ENCODE results near the gene TRRAP.

Gene TRRAP

DNA sequence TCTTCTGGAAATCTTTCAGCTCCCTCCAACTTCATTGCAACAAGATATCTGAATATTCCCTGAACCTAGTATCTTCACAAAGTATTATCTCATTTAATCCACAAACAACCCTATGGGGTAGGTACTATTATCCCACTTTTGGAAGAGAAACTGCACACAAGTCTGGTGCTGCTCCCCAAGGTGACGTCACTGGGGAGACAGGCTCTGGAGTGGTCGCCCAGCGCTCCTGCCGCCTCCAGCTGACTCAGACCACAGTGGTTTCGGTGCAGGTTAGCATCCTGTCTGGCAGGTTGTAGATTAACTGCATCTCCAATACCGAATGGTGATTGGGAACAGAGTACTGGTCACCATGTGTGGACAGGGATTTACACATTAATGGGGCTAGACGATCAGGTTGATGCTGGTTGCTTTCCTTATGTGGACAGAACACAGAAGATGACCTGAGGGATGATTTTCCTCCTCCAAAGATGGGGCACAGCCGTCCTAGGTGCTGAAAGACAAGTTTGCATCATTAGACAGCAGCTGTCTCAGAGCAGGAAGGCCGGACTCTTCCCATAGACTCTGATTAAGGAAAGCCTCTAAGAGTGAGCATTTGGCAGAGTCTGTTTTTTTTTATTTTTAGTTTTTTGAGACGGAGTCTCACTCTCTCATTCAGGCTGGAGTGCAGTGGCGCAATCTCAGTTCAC, 128.6 kb downstream of the TRRAP start:
- DNase-seq (ENCODE audit: low read depth), result no peak

DNA sequence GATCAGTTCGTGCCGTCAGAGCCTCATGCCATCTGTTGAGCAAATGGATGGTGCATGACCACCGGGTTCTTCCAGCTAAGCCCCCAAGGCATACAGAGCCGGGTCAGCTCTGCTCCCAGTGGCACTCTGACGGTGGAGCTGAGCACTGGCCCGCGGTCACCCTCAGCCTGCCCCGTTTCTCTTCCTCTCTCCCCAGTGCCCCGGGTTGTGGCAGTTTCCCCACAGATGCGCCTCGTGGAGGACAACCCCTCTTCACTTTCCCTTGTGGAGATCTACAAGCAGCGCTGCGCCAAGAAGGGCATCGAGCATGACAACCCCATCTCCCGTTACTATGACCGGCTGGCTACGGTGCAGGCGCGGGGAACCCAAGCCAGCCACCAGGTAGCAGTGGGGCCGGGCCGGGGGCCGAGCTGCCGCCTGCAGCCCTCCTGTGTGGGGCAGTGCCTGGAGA, 129.9 kb downstream of the TRRAP start:
- no peak for DNase-seq (ENCODE audit: low read depth)

- no peak for DNase-seq (ENCODE audit: low read depth)
Measured at GRCh38 chr7:99008921-99009530, 130.7 kb downstream of the TRRAP start.

DNA sequence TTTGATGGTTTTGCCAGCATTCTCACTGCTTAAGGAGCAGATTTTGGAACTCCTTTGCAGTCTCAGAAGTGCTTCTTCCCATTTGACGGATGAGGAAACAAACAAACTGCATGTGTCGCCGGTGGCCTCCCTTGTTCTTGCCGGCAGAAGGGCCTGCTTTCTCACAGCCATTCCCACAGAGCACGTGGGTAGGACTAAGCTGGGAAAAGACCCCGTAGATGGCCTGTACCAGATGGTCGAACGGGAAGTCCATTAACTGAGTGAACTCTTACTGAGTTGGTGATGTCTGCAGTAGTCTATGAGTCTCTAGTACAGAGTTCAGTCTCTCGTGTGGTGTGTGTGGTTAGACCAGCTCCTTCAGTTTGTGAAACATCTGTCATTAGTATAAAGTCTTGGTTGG, 131.9 kb downstream of the TRRAP start:
- DNase-seq (ENCODE audit: low read depth), result no peak

DNA sequence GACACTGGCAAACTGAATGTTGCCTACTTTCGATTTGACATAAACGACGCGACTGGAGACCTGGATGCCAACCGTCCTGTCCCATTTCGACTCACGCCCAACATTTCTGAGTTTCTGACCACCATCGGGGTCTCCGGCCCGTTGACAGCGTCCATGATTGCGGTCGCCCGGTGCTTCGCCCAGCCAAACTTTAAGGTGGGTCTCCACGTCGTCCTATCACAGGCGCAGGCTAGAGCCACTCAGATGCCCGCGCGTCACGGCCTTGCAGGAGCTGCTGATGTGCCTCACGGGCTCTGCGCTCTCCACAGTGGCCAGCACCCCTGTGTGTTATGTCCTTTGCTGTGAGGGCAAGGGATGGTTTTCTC, 133.0 kb downstream of the TRRAP start:
- no peak for DNase-seq (ENCODE audit: low read depth)

DNA sequence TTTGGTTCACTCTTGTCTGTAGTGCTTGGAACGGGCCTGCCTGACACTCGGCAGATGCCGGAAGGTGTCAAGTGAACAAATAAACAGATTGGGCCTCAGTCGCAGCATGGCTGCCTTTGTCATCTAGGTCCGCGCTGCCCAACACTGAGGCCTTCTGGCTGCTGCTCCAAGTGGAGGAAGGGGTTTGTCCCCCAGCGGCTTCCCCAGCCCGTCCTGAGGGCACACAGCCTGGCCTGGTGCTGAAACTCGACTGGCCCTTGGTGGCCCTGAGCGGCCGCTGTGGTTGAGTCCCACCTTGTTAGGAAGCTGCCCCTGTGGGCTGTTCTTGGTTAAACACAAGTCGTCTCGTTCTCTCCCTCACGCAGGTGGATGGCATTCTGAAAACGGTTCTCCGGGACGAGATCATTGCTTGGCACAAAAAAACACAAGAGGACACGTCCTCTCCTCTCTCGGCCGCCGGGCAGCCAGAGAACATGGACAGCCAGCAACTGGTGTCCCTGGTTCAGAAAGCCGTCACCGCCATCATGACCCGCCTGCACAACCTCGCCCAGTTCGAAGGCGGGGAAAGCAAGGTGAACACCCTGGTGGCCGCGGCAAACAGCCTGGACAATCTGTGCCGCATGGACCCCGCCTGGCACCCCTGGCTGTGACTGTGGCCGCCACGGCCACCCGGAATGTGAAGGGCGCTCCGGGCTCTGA, 133.5 kb downstream of the TRRAP start:
- no peak for DNase-seq (ENCODE audit: low read depth)

- no peak for DNase-seq (ENCODE audit: low read depth)
Measured at GRCh38 chr7:99012722-99013121, 134.4 kb downstream of the TRRAP start.

GRCh38 chr7:99013266-99014112, 135.2 kb downstream of the TRRAP start:
- no peak for DNase-seq (ENCODE audit: low read depth)

GRCh38 chr7:99014113-99014985, 136.0 kb downstream of the TRRAP start:
- DNase-seq (ENCODE audit: low read depth), result no peak

DNA sequence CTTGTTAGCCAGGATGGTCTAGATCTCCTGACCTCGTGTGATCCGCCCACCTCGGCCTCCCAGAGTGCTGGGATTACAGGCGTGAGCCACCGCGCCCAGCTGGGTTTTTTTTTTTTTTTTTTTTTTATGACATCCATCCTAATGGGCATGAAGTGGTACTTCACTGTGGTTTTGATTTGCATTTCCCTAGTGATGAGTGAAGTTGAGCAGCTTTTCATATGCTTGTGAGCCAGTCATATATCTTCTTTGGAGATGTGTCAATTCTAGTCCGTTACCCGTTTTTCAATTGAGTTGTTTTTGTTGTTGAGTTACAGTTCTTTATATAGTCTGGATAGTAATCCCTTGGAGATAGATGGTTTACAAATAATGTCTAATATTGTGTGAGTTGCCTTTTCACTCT, 137.9 kb downstream of the TRRAP start:
- no peak for DNase-seq (ENCODE audit: low read depth)

DNA sequence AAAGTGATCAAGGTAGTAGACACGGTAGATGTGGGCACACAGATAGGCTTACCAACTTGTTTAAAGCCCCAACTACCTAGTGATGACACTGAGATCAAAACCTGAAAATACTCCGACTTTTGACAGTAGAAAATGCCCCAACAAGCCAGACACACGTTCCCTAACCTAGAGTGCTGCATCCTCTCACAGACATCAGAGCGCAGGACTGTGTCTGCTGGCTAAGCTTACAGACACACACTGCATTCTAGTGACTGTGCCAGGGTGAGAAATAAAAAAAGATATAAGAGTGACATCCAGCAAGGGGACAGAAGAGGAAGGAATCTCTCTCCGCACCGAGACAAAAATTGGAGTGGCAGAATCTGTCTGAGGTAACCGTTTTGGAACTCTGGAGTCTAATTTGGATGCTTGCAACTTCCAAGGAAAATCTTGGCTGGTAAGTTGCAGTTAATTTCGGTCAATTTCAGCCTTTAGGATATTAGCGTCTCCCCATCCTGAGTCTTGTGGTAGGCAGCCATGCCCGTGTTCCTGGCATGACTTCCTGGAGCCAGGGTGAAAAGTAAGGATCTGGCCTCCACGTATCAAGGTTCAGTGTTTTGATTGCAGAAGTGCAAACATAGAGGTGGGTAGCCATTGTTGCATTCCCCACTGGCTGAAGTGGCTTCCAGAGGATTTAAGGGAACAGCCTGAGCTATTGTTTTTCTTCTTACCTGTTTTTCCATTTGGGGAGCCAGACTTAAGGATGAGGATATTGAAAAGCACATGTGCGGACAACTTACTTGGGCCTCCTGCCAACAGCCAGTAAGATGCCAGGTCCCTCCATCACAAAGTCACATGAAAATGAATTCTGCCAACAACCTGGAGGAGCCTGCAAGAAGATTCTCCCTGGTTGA, 141.4 kb downstream of the TRRAP start:
- DNase-seq (ENCODE audit: low read depth), result no peak

- no peak for DNase-seq (ENCODE audit: low read depth)
Measured at GRCh38 chr7:99020413-99020715, 142.0 kb downstream of the TRRAP start.

DNA sequence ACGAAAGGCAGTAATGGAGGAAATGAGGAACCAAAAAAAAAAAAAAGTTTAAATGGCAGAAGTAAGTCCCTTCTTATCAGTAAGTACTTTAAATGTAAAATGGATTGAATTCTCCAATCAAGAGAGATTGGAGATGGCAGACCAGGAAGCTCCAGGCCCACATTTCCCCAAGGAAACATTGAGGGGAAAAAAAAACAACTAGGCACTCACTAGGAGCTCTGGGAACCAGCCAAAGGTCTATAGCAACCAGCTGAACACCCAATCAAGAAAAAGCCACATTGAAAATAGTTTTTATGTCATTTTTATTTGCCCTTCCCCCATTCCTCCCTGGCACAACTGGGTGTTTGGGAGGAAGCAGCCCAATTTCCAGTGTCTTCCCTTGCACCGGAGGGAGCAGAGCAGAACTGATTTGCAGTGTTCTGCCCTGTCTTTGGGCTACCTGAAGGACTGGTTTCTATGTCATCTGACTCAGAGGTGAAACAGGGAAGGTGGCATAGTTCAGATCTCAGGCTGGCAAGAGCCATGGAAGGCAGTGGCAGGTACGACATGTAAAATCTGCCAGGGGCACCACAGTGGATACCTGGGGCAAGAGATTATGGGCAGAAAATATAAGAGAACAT, 143.7 kb downstream of the TRRAP start:
- no peak for DNase-seq (ENCODE audit: low read depth)

DNA sequence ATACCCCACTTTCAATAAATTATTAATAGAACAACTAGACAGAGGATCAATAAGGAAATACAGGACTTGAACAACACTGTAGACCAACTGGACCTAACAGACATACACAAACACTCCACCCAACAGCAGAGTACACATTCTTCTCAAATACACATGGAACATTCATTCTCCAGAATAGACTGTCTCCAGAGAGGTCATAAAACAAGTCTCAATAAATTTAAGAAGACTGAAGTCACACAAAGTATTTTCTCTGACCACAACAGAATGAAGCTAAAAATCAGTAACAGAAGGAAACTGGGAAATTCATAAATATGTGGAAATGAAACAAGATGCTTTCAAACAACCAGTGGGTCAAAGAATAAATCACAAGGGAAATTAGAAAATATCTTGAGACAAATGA, 145.7 kb downstream of the TRRAP start:
- DNase-seq (ENCODE audit: low read depth), result no peak

DNA sequence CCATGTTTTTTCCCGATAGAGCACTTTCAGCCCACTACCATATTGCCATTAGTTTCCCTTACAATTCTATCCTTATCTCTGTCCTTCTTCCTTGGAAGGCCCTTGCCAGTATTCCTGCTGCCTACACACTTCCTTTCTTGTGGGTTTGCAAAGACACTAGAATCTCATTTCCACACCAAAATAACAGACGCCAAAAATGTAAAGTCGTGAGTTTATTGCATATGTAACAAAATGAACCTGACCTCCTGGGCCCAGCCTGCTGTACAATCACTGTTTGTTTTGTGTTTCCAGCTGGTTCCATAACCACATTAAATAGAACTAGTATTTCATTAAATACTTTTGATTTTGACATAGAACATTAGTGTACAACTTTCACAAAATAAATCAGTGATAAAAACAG, 148.9 kb downstream of the TRRAP start:
- DNase-seq (ENCODE audit: low read depth), result no peak

DNA sequence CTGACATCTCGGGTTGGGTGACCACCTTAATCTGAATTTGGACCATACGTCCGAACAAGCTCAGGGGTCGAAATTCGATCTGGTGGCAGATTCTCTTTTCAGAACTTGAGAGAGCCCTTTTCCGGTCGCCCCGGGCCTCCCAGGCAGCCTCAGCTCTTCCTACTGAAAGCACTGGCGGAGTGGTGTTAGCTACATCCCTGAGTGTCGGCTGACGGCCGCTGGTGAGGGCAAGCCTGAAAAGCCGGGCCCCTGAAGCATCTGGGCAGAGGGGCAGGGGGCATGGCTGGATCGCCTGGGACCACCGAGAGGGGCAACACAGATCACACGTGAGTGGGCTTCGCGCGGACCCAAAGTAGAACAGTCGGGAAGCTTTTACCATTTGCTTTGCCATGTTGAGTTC, 149.5 kb downstream of the TRRAP start:
- DNase-seq (ENCODE audit: low read depth), result no peak

GRCh38 chr7:99028261-99028973, 150.1 kb downstream of the TRRAP start:
- no peak for DNase-seq (ENCODE audit: low read depth)

DNA sequence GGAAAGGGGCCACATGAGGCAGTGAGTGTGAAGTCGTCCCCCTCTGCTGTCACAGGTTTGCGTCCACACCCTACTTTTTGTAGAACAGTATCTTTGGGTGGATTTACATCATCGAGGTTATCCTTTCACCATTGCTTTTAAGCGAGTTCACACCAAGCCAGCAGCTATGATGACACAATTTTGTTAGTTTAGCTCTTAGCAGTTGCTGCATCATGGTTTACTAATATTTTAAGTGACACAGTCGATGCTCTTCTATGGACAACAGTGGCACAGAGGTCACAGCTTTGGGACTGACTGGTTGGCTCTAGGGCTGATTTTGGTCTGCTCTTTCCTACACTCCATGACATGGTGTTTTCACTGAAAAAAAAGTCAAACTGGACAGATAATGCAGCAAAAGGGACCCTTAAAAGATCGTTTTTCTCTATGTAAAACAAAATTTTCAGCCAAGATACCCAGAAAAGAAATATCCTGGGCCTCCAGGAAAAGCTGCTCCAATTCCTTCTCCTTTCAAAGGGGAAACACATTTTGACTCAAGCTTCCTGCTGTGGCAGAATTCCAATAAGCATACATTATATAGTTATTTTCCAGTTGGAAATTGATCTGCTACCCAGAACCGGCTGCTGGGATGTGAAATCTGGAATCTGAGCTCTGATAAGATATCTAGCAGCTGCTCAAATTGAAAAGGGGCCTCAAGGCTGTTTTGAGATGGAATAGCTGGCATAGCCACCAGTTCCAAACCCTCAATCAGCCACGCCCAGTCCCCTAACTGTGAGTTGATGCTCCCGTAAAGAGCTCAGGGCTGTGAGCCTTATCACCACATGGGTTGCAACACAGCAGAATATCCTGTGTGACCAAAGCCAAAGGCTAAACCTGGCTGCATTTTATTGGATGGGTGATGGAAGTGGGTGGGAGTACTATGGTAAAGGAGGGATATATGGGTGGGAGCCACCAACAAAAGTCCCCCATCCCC, 151.4 kb downstream of the TRRAP start:
- no peak for DNase-seq (ENCODE audit: low read depth)
